ENCODE data around the gene MCM7. TPM values are rescaled to one million over a fixed set of nuclear protein-coding genes. Genes with fewer than 3 reads are reported as not detected.

The MCM7 gene
- polyA plus RNA-seq, 1 of the 3 experiments (the other 2 are of a cell fraction): 241 TPM

DNA sequence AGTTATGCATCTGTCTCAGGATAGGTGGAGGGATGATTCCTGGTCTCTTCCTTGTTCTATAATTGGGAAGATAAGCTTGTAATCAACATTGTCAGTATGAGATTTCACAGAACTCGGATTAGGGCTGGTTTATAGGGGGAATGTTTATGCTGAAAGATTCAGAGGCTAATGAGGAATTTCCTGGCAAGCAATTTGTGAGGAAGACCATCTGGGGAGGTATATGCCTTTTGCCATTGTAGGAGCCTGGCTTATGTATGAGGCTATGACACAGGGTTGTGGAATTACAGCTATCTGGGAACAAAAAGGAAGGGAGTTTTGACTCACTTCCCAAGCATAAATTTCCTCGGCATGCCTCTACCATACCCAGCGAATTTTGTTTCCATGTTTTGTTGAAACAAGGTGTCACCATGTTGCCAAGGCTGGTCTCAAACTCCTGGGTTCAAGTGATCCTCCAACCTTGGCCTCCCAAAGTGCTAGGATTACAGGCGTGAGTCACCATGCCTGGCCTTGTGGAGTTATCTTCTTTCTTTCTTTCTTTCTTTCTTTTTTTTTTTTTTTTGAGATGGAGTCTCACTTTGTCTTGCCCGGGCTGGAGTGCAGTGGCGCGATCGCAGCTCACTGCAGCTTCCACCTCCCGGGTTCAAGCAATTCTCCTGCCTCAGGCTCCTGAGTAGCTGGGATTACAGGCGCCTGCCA lies 14.0 kb downstream of the MCM7 start (continued):
- TF ChIP-seq, protein P1, sequence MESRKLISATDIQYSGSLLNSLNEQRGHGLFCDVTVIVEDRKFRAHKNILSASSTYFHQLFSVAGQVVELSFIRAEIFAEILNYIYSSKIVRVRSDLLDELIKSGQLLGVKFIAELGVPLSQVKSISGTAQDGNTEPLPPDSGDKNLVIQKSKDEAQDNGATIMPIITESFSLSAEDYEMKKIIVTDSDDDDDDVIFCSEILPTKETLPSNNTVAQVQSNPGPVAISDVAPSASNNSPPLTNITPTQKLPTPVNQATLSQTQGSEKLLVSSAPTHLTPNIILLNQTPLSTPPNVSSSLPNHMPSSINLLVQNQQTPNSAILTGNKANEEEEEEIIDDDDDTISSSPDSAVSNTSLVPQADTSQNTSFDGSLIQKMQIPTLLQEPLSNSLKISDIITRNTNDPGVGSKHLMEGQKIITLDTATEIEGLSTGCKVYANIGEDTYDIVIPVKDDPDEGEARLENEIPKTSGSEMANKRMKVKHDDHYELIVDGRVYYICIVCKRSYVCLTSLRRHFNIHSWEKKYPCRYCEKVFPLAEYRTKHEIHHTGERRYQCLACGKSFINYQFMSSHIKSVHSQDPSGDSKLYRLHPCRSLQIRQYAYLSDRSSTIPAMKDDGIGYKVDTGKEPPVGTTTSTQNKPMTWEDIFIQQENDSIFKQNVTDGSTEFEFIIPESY (IDR thresholded peaks at IDR 0.05; ENCODE audit: borderline replicate concordance, low read depth): peak; percentile 85
- TF ChIP-seq ELF1 (IDR thresholded peaks at IDR 0.05) (peak; percentile 63; the same call in 1 of the 2 replicates), RFX5 (IDR thresholded peaks at IDR 0.05; ENCODE audit: low read length) (no peak), GATA2 (CRISPR knock-in tag; IDR thresholded peaks at IDR 0.05) (no peak), SIN3A (IDR thresholded peaks at IDR 0.05; ENCODE audit: borderline replicate concordance, low read depth, low read length) (peak; percentile 92; the same call in 1 of the 2 replicates)
- TF ChIP-seq, protein P2, sequence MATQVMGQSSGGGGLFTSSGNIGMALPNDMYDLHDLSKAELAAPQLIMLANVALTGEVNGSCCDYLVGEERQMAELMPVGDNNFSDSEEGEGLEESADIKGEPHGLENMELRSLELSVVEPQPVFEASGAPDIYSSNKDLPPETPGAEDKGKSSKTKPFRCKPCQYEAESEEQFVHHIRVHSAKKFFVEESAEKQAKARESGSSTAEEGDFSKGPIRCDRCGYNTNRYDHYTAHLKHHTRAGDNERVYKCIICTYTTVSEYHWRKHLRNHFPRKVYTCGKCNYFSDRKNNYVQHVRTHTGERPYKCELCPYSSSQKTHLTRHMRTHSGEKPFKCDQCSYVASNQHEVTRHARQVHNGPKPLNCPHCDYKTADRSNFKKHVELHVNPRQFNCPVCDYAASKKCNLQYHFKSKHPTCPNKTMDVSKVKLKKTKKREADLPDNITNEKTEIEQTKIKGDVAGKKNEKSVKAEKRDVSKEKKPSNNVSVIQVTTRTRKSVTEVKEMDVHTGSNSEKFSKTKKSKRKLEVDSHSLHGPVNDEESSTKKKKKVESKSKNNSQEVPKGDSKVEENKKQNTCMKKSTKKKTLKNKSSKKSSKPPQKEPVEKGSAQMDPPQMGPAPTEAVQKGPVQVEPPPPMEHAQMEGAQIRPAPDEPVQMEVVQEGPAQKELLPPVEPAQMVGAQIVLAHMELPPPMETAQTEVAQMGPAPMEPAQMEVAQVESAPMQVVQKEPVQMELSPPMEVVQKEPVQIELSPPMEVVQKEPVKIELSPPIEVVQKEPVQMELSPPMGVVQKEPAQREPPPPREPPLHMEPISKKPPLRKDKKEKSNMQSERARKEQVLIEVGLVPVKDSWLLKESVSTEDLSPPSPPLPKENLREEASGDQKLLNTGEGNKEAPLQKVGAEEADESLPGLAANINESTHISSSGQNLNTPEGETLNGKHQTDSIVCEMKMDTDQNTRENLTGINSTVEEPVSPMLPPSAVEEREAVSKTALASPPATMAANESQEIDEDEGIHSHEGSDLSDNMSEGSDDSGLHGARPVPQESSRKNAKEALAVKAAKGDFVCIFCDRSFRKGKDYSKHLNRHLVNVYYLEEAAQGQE (IDR thresholded peaks at IDR 0.05; ENCODE audit: low read depth, low read length): peak; percentile 56

DNA sequence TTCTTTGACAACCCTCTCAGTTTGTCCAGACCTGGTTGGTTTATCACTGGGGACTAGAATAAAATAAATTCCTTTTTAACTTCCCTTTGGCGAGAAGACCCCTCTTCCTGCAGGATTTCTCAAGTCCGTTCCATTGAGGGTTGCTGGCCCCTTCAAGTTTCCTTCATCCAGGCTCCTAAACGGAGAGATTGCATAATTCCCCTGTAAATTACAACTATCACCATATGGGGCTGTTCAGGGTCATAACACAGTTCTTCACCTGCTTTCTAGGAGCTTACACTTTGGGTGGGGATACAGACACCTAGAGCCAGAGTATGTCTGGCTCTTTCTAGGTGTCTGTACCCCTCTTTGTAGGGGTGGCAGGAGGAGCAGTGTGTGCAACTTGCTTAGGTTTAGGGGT lies 15.7 kb downstream of the MCM7 start:
- POLR2A ChIA-PET: interaction anchor here (1.8 kb wide), 1 partner anchor 15 kb away, joined by 7 read pairs; the partner anchor contains the start of genes AP4M1 and MCM7
- CTCF ChIA-PET: interaction anchor here (1.0 to 8.5 kb wide), 4 partner anchors 12 to 92 kb away, joined by 4 to 59 read pairs (median 22); partner anchors contain the start of genes AP4M1 and MCM7
- no peaks in the 10 kb centered on the region for H4K20me1 ChIP-seq (ENCODE audit: insufficient read depth)

More for the DNA sequence above, 15.7 kb downstream of the MCM7 start:
- Histone ChIP-seq H3K27ac (ENCODE audit: low read depth in 2 of 2, low read length in 1 of 2) (peak overlapping the region in 1 of 2 experiments; percentile 98; a peak in 1 of 4 replicates), H3K36me3 (replicated peaks in 1 of 2; ENCODE audit: control insufficient read depth in 1 of 2, insufficient read depth in 2 of 2, low read length in 1 of 2) (peaks cover under 1 to 4% of the 10 kb centered on the region in 2 experiments), H3F3A (replicated peaks; ENCODE audit: insufficient read depth) (peaks cover 39% of the 10 kb centered on the region), H3K9me3 (no peaks in the 10 kb centered on the region), H3K4me3 (ENCODE audit: low read depth in 2 of 2, low read length in 1 of 2) (no peak overlapping the region), H3K79me2 (ENCODE audit: insufficient read depth) (peaks cover 38% of the 10 kb centered on the region), H3K4me2 (no peak overlapping the region), H3K27me3 (ENCODE audit: insufficient read depth) (no peaks in the 10 kb centered on the region), H3K9ac (no peak overlapping the region), H2AFZ (ENCODE audit: low read depth) (no peak overlapping the region), H3K4me1 (ENCODE audit: control insufficient read depth in 1 of 2, insufficient read depth in 2 of 2, low read depth in 1 of 2, low read length in 1 of 2) (peaks cover 11 to 29% of the 10 kb centered on the region in 2 experiments; a peak in 3 of 4 replicates), H3K9me2 (no peaks in the 10 kb centered on the region)
- no peak for DNase-seq
- TF ChIP-seq, protein P3, sequence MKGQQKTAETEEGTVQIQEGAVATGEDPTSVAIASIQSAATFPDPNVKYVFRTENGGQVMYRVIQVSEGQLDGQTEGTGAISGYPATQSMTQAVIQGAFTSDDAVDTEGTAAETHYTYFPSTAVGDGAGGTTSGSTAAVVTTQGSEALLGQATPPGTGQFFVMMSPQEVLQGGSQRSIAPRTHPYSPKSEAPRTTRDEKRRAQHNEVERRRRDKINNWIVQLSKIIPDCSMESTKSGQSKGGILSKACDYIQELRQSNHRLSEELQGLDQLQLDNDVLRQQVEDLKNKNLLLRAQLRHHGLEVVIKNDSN (IDR thresholded peaks at IDR 0.05; ENCODE audit: borderline replicate concordance, low read depth): no peak
- TF ChIP-seq, protein P4, sequence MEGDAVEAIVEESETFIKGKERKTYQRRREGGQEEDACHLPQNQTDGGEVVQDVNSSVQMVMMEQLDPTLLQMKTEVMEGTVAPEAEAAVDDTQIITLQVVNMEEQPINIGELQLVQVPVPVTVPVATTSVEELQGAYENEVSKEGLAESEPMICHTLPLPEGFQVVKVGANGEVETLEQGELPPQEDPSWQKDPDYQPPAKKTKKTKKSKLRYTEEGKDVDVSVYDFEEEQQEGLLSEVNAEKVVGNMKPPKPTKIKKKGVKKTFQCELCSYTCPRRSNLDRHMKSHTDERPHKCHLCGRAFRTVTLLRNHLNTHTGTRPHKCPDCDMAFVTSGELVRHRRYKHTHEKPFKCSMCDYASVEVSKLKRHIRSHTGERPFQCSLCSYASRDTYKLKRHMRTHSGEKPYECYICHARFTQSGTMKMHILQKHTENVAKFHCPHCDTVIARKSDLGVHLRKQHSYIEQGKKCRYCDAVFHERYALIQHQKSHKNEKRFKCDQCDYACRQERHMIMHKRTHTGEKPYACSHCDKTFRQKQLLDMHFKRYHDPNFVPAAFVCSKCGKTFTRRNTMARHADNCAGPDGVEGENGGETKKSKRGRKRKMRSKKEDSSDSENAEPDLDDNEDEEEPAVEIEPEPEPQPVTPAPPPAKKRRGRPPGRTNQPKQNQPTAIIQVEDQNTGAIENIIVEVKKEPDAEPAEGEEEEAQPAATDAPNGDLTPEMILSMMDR (IDR thresholded peaks at IDR 0.05): no peak
- TF ChIP-seq JUND (IDR thresholded peaks at IDR 0.05) (no peak), ELF1 (IDR thresholded peaks at IDR 0.05) (no peak), TAF1 (IDR thresholded peaks at IDR 0.05; ENCODE audit: borderline replicate concordance, low read depth, low read length) (no peak)
- 89% methylated on average over 3 of the region's 3 CpGs for WGBS (ENCODE audit: low lambda C conversion rate)

Measured in SK-N-SH (cell line).